Measurements from ENCODE around the gene INKA2.

Gene INKA2

DNA sequence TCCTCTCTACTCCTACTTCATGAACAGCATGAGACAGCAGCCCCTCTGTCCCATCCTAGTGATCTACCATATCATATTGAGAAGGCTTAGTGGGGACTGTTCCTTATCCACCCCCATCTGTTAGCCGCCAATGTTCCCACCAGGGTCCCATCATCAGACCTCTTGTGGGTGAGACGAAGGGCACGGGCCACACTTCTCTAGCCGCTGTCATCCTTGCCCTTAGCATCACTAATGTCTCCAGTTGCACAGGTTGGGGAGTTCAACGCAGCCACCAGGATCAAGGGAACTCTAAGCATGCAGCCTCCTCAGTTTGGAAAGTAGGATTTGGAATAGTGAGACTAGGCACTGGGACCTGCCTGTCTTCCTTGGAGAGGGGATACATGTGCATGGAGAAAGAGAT lies 20.1 kb downstream of the INKA2 start:
- H3K4me3 ChIP-seq (ENCODE audit: low read length), result no peak overlapping the region
- no peak for DNase-seq (ENCODE audit: low read depth, low spot score)

GRCh38 chr1:111717450-111717849 lies 21.7 kb downstream of the INKA2 start:
- H3K4me3 ChIP-seq (ENCODE audit: low read length), result no peak overlapping the region
- no peak for DNase-seq (ENCODE audit: low read depth, low spot score)

DNA sequence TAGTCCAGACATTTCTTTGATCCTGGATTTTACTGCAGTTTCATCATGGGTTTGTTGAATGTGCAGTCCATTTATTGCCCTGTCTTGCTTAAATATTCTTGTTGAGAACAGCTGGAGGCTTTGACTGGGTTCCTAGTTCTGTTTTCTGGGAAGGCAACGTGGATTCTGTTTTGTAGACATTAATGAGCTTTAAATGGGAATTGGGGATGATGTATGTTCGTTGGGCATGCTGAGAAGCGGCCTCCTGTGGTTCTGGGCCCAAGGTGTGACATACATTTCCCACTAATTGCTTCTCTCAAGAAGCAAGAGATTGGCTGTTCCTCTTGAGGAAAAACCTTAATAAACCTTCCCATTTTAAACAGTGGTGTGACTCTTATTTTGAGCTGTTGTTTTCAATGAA lies 22.9 kb downstream of the INKA2 start:
- no peak for DNase-seq (ENCODE audit: low read depth, low spot score)
- no peak overlapping the region for H3K4me3 ChIP-seq (ENCODE audit: low read length)

DNA sequence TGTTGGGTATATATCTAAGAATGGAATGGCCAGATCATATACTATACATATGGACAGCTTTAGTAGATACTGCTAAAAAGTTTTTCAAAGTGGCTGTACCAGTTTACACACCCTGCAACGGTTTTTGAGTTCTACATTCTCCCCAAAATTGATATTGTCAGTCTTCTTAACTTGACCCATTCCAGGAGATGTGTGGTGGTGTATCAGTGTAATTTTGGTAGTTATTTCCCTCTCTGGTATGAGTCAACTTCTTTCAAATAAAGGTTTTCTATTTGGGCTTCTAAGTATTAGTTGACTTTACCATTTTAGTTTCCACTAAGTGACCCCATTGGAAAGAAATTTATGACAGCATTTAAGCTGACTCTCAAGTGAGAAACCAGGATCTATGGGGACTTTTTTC lies 29.2 kb downstream of the INKA2 start:
- no peak overlapping the region for H3K4me3 ChIP-seq (ENCODE audit: low read length)
- DNase-seq (ENCODE audit: low read depth, low spot score), result no peak

DNA sequence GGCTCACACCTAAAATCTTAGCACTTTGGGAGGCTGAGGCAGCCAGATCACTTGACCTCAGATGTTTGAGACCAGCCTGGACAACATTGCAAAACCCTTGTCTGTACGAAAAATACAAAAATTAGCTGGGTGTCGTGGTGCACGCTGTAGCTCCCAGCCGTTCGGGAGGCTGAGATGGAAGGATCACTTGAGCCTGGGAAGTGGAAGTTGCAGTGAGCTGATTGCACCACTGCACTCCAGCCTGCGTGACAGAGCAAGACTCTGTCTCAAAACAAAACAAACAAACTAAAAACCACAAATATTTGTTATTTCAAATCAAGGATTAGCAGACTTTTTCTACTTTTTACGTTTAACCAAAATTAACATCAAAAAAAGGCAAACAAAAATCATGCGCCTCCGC lies 31.3 kb downstream of the INKA2 start:
- no peak for DNase-seq (ENCODE audit: low read depth, low spot score)

GRCh38 chr1:111706921-111707320 lies 32.3 kb downstream of the INKA2 start:
- no peak for DNase-seq (ENCODE audit: low read depth, low spot score)
- no peak overlapping the region for H3K4me3 ChIP-seq (ENCODE audit: low read length)

More for the DNA sequence above, 31.3 kb downstream of the INKA2 start:
- H3K4me3 ChIP-seq (ENCODE audit: low read length), result no peak overlapping the region

DNA sequence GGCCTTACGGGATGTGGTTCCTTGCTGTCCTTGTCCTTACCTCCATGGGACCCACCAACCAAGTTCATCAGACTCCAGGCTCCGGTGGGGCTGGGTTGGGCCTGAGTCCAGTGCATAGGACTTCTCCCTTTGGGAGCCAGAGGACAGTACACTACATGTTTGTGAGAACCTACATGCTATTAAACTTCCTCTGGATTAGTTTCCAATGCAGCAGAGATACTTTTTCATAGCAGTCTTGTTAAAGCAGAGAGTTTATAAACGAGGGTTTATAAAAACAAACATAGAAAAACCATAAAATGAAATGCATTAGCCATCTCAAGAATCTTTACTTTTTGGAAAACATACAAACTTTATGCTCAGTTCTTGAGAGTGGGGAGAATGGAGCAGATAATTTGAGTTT lies 33.4 kb downstream of the INKA2 start:
- H3K4me3 ChIP-seq (ENCODE audit: low read length), result no peak overlapping the region
- DNase-seq (ENCODE audit: low read depth, low spot score), result no peak

DNA sequence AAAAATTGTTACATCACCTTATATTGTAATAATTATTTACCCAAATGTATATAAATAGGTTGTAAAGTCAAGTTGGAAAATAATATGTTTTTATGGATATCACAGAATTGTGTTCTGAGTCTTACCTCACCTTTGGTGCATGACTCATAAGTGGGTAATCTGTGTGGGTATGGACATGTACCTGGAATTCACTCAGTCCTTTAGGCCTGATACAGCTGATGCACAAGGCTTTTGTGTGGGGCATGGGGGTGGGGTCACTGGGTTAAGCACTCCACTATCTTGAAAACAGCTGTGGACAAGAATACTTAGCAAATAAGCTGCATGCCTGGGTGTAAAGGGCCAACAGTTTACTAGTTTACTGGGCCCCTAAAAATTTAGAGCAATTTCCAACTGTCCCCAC lies 34.4 kb downstream of the INKA2 start:
- no peak for DNase-seq (ENCODE audit: low read depth, low spot score)
- no peak overlapping the region for H3K4me3 ChIP-seq (ENCODE audit: low read length)

DNA sequence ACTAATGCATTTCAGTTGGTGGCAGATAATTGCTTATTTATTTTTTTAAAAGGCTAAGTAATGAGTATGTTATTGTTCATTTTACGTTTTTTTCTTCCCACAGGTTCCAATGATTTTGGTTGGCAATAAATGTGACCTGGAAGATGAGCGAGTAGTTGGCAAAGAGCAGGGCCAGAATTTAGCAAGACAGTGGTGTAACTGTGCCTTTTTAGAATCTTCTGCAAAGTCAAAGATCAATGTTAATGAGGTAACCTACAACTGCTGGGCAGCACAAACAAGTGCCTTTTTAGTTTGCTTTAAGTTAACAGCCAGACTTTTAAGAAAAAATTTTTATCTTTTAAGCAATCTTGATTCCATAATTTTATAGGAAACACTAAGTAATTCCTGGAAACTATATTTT lies 35.0 kb downstream of the INKA2 start:
- no peak for DNase-seq (ENCODE audit: low read depth, low spot score)
- H3K4me3 ChIP-seq (ENCODE audit: low read length), result no peak overlapping the region

DNA sequence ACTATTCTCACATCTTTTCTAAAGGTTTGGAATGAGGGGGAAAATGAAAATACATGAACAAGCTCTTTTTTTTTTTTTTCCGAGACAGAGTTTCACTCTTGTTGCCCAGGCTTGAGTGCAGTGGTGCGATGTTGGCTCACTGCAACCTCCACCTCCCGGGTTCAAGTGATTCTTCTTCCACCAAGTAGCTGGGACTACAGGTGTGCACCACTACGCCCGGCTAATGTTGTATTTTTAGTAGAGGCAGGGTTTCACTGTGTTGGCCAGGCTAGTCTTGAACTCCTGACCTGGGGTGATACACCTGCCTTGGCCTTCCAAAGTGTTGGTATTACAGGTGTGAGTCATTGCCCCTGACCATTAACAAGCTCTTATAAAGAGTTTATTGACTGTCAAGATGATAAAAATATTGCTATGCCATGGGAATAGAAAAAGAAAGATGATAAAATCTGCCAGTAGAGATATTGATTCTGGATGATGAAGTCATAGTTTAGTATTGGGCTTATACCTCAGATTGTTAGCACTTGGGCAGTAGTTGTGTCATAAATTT lies 36.6 kb downstream of the INKA2 start:
- no peak for DNase-seq (ENCODE audit: low read depth, low spot score)
- H3K4me3 ChIP-seq (ENCODE audit: low read length), result no peak overlapping the region

DNA sequence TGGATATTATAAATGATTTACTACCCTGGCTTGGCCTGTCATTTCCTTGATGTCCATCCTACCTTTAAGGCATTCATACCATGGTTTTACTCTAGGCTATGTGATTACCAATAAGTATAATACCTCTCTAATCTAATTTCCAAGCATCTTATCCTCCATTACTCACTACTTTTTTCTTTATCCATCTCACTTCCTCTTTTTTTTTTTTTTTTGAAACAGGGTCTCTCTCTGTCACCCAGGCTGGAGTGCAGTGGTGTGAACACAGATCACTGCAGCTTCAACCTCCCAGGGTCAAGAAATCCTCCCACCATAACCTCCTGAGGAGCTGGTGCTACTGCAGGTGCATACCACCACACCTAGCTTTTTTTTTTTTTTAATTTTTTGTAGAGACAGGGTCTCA lies 39.9 kb downstream of the INKA2 start:
- DNase-seq (ENCODE audit: low read depth, low spot score), result no peak
- H3K4me3 ChIP-seq (ENCODE audit: low read length), result no peak overlapping the region

- H3K4me3 ChIP-seq (ENCODE audit: low read length), result no peak overlapping the region
- DNase-seq (ENCODE audit: low read depth, low spot score), result no peak
These were observed 42.9 kb downstream of the INKA2 start for GRCh38 chr1:111696330-111696729.

DNA sequence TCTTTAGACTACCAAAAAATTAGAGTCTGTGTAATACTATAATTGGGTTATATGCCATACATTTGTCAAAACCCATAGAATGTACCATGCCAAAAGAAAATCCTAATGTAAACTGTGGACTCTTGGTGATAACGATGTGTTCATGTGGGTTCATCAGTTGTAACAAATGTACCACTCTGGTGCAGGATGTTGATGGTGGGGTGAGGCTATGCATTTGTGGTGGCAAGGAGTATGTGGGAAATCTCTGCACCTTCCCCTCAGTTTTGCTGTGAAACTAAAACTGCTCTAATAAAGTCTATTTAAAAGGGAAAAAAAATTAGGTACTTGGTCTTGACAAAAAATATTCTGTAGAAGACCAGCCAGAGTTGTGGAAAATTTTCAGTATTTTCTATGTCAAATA lies 43.4 kb downstream of the INKA2 start:
- peak; percentile 6 for DNase-seq (ENCODE audit: low read depth, low spot score)

GRCh38 chr1:111691886-111692285 lies 47.3 kb downstream of the INKA2 start:
- no peak for DNase-seq (ENCODE audit: low read depth, low spot score)
- no peak overlapping the region for H3K4me3 ChIP-seq (ENCODE audit: low read length)

More for the DNA sequence above, 43.4 kb downstream of the INKA2 start:
- H3K4me3 ChIP-seq (ENCODE audit: low read length), result no peak overlapping the region

GRCh38 chr1:111690306-111690617 lies 48.9 kb downstream of the INKA2 start:
- no peak overlapping the region for H3K4me3 ChIP-seq (ENCODE audit: low read length)
- DNase-seq (ENCODE audit: low read depth, low spot score), result no peak

Measured in Jurkat, Clone E6-1 (cell line).